ENCODE results near the gene CUL5. TPM values are rescaled to one million over a fixed set of nuclear protein-coding genes. Genes with fewer than 3 reads are reported as not detected.

CUL5 gene
- total RNA-seq, 1 experiment from 2014 or later = 75.4 TPM

DNA sequence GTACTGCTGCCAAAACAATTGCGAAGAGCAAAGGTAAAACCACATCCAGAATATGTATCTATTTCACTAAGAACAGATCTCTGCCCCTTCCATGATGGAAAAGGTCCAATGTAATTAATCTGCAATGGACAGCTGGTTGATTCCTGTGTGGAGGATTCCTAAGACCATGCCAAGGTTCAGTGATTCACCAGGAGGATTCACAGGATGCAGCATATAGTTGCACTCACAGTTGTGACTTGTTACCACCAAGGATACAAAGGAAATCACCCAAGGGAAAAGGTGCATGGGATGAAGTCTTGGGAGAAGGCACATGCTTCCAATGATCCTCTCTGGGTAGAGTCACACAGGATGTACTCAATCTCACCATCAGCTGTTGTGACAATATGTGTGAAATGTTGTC lies 35.1 kb upstream of the CUL5 start:
- H3K36me3 Mint-ChIP-seq (ENCODE audit: insufficient read depth, unreplicated experiment) = no peaks in the 10 kb centered on the region
- no peaks in the 10 kb centered on the region; the same call in 1 of the 2 replicates for H3K4me1 ChIP-seq
- POLR2A ChIA-PET = no interaction called here

DNA sequence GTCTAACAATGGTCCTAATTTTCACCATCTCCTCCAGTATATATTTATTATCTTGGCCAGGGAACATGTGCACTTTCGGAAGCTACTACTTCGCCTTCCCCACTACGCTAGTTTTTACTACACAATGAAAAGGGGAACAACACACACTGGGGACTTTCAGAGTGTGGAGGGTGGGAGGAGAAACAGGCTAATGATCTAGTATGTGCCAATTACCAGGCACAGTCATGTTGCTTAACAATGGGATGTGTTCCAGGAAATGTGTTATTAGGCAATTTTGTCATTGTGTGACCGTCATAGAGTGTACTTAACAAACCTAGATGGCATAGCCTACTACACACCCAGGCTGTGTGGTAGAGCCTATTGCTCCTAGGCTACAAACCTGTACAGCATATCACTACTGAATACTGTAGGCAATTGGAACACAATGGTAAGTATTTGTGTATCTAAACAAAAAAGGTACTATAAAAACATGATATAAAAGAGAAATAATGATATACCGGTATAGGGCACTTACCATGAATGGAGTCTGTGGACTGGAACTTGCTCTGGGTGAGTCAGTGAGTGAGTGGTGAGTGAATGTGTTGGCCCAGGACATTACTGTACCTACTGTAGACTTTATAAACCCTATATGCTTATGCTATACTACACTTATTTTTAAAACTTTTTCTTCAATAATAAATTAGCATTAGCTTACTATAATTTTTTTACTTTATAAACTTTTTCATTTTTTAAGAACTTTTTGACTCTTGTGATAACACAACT lies 20.1 kb upstream of the CUL5 start:
- Histone ChIP-seq H3K36me3 (ENCODE audit: control insufficient read depth, insufficient read depth, low read length) (no peaks in the 10 kb centered on the region), H3K4me3 (ENCODE audit: low read depth, low read length) (no peak overlapping the region), H3K9me3 (0 out of 2 replicates have a peak, but pooled peaks cover 3% of the 10 kb centered on the region), H3K4me1 (no peaks in the 10 kb centered on the region), H3K27me3 (replicated peaks; ENCODE audit: control insufficient read depth, insufficient read depth, low read length) (no peaks in the 10 kb centered on the region)
- Mint-ChIP-seq H3K9me3 (ENCODE audit: unreplicated experiment) (no peaks in the 10 kb centered on the region), H3K4me1 (ENCODE audit: low read depth, unreplicated experiment) (no peaks in the 10 kb centered on the region), H3K27me3 (ENCODE audit: insufficient read depth, unreplicated experiment) (no peaks in the 10 kb centered on the region), H3K27ac (ENCODE audit: unreplicated experiment) (no peak overlapping the region), H3K36me3 (ENCODE audit: insufficient read depth, unreplicated experiment) (no peaks in the 10 kb centered on the region), H3K4me3 (ENCODE audit: unreplicated experiment) (no peak overlapping the region)
- CTCF ChIA-PET = no interaction called here
- TF ChIP-seq, protein P1, sequence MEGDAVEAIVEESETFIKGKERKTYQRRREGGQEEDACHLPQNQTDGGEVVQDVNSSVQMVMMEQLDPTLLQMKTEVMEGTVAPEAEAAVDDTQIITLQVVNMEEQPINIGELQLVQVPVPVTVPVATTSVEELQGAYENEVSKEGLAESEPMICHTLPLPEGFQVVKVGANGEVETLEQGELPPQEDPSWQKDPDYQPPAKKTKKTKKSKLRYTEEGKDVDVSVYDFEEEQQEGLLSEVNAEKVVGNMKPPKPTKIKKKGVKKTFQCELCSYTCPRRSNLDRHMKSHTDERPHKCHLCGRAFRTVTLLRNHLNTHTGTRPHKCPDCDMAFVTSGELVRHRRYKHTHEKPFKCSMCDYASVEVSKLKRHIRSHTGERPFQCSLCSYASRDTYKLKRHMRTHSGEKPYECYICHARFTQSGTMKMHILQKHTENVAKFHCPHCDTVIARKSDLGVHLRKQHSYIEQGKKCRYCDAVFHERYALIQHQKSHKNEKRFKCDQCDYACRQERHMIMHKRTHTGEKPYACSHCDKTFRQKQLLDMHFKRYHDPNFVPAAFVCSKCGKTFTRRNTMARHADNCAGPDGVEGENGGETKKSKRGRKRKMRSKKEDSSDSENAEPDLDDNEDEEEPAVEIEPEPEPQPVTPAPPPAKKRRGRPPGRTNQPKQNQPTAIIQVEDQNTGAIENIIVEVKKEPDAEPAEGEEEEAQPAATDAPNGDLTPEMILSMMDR (IDR thresholded peaks at IDR 0.05; ENCODE audit: insufficient read depth in 1 of 2, low read depth in 1 of 2, low read length in 1 of 2, severe bottlenecking in 1 of 2, unreplicated experiment in 1 of 2) = no peak
- POLR2A ChIA-PET = no interaction called here
- DNase-seq = no peak
- intact Hi-C loops (cut with micrococcal nuclease; ENCODE audit: unreplicated experiment) = no loop called here
- BruUV-seq (replicated peaks) = no TSS peak

More for the DNA sequence above, 35.1 kb upstream of the CUL5 start:
- no peak for DNase-seq
- TF ChIP-seq, protein P1 (IDR thresholded peaks at IDR 0.05; ENCODE audit: insufficient read depth in 1 of 2, low read depth in 1 of 2, low read length in 1 of 2, severe bottlenecking in 1 of 2, unreplicated experiment in 1 of 2) = no peak
- Mint-ChIP-seq H3K27me3 (ENCODE audit: insufficient read depth, unreplicated experiment) (peaks cover 7% of the 10 kb centered on the region), H3K4me1 (ENCODE audit: low read depth, unreplicated experiment) (no peaks in the 10 kb centered on the region), H3K4me3 (ENCODE audit: unreplicated experiment) (no peak overlapping the region), H3K27ac (ENCODE audit: unreplicated experiment) (no peak overlapping the region), H3K9me3 (ENCODE audit: unreplicated experiment) (no peaks in the 10 kb centered on the region)
- CTCF ChIA-PET = no interaction called here
- Histone ChIP-seq H3K36me3 (ENCODE audit: control insufficient read depth, insufficient read depth, low read length) (no peaks in the 10 kb centered on the region), H3K4me3 (ENCODE audit: low read depth, low read length) (no peak overlapping the region), H3K9me3 (no peaks in the 10 kb centered on the region), H3K27me3 (replicated peaks; ENCODE audit: control insufficient read depth, insufficient read depth, low read length) (no peaks in the 10 kb centered on the region; the same call in 1 of the 2 replicates)
- BruUV-seq (replicated peaks) = no TSS peak
- intact Hi-C loops (cut with micrococcal nuclease; ENCODE audit: unreplicated experiment) = no loop called here

DNA sequence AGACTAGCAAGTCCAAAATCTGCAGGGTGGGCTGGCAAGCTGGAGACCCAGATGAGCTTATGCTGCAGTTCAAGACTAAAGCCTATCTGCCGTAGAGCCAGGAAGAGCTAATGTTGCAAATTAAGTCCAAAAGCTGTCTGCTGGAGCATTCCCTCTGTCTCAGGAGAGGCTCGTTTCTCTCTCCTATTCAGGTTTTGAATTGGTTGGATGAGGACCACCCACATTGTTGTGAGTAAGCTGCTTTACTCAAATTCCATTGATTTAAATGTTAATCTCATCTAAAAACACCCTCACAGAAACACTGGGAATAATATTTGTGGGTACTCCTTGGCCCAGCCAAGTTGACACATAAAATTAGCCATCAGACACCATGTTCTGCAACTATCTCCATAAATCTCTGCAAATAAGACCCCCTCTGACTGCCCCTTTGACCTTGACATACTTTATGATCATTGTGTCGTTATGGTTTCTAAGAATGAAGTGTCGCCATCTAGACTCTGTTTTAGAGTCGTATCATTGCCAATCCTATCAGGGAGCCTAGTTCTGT lies 16.8 kb upstream of the CUL5 start:
- Histone ChIP-seq H3K36me3 (ENCODE audit: control insufficient read depth, insufficient read depth, low read length) (no peaks in the 10 kb centered on the region), H3K4me1 (0 out of 2 replicates have a peak, but pooled peaks cover 3% of the 10 kb centered on the region), H3K4me3 (ENCODE audit: low read depth, low read length) (no peak overlapping the region), H3K9me3 (no peaks in the 10 kb centered on the region), H3K27me3 (replicated peaks; ENCODE audit: control insufficient read depth, insufficient read depth, low read length) (no peaks in the 10 kb centered on the region)
- DNase-seq = no peak
- no peak overlapping the region for H3K27ac Mint-ChIP-seq (ENCODE audit: unreplicated experiment)
- TF ChIP-seq, protein P1 (IDR thresholded peaks at IDR 0.05; ENCODE audit: insufficient read depth in 1 of 2, low read depth in 1 of 2, low read length in 1 of 2, severe bottlenecking in 1 of 2, unreplicated experiment in 1 of 2) = no peak
- no peaks in the 10 kb centered on the region for H3K4me1 Mint-ChIP-seq (ENCODE audit: low read depth, unreplicated experiment)
- intact Hi-C loops (cut with micrococcal nuclease; ENCODE audit: unreplicated experiment) = no loop called here
- no peaks in the 10 kb centered on the region for H3K36me3 Mint-ChIP-seq (ENCODE audit: insufficient read depth, unreplicated experiment)
- CTCF ChIA-PET = no interaction called here
- H3K27me3 Mint-ChIP-seq (ENCODE audit: insufficient read depth, unreplicated experiment) = no peaks in the 10 kb centered on the region
- H3K4me3 Mint-ChIP-seq (ENCODE audit: unreplicated experiment) = no peak overlapping the region
- no TSS peak for BruUV-seq (replicated peaks)
- no peaks in the 10 kb centered on the region for H3K9me3 Mint-ChIP-seq (ENCODE audit: unreplicated experiment)
- POLR2A ChIA-PET = no interaction called here
